ENCODE measurements around the gene UBE2E2.

UBE2E2 gene

DNA sequence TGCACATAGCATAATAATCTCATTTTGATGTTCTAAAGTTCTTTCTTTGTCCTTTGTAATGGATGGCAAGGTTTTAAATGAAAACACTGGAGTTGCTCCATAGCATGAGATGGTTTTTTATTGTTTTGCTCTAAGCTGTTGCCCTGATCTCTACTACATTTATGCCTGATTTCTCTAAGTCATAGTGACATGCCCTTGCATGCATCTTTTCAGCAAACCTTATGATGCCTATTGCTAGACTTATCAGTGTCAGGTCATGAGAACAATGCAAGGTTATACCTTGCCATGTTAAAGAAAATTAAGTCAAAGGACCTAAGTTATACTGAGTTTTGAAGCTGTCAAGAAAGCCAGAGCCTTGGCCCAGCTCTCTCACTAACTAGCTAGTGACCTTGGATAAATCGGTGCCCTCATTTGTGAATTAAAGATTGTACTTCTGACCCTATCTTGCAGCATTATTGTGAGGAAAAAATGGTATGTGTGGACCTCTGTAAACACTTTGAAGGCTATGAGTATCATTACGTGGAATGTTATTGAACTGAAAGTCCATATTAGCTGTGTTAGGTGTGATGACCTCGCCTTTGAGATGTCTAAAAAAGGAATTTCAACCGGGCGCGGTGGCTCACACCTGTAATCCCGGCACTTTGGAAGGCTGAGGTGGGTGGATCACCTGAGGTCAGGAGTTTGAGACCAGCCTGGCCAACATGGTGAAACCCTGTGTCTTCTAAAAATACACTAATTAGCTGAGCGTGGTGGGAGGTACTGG lies 346.2 kb downstream of the UBE2E2 start:
- DNase-seq (ENCODE audit: extremely low spot score, insufficient read length, low read depth) (no peak), FAIRE-seq (no peak)

- peak; percentile 17 for DNase-seq (ENCODE audit: extremely low spot score, insufficient read length, low read depth)
Observed at GRCh38 chr3:23550402-23550801, 347.3 kb downstream of the UBE2E2 start.

GRCh38 chr3:23552506-23552905 lies 349.4 kb downstream of the UBE2E2 start:
- peak; percentile 72 for FAIRE-seq
- no peak for DNase-seq (ENCODE audit: extremely low spot score, insufficient read length, low read depth)

More at GRCh38 chr3:23550402-23550801, 347.3 kb downstream of the UBE2E2 start:
- peak; percentile 87 for FAIRE-seq

- peak; percentile 33 for DNase-seq (ENCODE audit: extremely low spot score, insufficient read length, low read depth)
- peak; percentile 86 for FAIRE-seq
Observed at GRCh38 chr3:23553353-23553752, 350.2 kb downstream of the UBE2E2 start.

DNA sequence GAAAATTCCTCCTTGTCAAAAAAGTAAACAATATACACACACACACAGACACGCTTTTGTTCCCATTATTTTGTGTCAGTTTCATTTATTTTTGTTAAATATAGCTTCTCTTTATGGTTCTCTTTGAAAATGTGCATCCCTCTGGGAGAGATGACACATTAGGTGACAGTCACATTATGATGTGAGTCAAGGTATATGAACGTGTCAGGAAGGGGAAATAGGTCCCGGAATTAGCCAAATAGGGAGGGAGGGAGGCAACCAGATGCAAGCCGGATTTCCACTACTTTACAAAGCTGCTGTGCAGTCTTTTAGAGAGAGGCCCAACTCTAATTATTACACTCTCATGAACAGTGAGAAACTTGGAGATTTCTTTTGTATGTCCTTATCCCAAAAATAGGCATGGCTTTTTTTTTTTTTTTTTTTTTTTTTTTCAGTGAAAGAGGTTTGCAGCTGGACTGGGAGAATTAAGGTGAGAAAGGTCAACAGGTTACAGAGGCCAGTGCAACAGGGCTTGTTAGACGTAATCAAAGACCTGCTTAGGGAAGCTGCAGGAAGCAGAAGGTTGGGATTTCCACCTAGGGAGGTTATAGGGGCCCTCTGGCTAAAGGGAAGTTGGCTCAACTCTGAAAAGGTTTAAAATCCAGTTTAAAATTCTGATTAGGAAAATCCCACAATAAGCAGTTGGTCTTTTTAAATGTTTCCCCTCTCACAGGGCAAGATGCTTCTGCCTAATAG lies 362.1 kb downstream of the UBE2E2 start:
- FAIRE-seq (no peak), DNase-seq (ENCODE audit: extremely low spot score, insufficient read length, low read depth) (no peak)

DNA sequence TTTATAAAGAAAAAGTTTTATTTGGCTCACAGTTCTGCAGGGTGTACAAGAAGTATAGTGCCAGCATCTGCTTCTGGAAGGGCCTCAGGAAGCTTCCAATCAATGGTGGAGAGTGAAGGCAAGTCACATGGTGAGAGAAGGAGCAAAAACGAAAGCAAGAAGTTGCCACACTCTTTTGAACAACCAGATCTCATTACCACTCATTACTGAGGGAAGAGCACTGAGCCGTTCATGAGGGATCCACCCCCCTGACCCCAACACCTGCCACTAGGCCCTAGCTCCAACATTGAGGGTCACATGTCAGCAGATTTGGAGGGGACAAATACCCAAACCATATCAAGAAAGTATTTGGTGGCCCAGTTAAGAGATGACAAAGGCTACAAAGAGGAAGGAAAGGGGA lies 363.4 kb downstream of the UBE2E2 start:
- FAIRE-seq (peak; percentile 9), DNase-seq (ENCODE audit: extremely low spot score, insufficient read length, low read depth) (no peak)

GRCh38 chr3:23567917-23568316 lies 364.8 kb downstream of the UBE2E2 start:
- DNase-seq (ENCODE audit: extremely low spot score, insufficient read length, low read depth) (no peak), FAIRE-seq (no peak)

- FAIRE-seq: peak; percentile 50
Observed at GRCh38 chr3:23573827-23574226, 370.7 kb downstream of the UBE2E2 start.

GRCh38 chr3:23574822-23575315 lies 371.7 kb downstream of the UBE2E2 start:
- DNase-seq (ENCODE audit: extremely low spot score, insufficient read length, low read depth) (no peak), FAIRE-seq (no peak)

More at GRCh38 chr3:23573827-23574226, 370.7 kb downstream of the UBE2E2 start:
- DNase-seq (ENCODE audit: extremely low spot score, insufficient read length, low read depth): no peak

- no peak for FAIRE-seq
Observed at GRCh38 chr3:23575697-23576096, 372.6 kb downstream of the UBE2E2 start.

DNA sequence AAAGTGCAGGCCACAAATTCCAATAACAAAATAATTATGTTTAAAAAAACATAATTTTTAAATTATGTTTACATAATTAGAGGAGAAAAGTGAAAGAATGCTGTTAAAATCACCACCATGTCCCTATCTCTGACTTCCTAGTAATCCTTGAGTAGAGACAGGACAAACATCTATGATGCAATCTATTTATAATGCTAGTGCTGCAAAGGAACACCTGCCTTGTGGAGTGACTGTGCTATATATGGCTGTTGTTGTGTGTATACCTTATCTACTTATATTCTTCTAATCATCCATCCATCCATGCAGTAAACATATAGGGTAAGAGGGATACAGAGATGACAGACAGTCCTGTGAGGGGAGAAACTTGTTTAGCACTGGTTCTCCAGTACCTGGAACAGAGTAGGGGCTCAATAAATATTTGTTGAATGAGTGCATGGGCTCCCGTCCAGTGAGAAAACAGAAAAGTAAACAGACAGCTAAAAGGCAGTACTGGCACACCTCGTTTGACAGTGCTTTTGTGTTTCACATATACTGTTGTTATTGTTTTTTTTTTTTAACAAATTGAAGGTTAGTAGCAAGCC lies 373.3 kb downstream of the UBE2E2 start:
- DNase-seq (ENCODE audit: extremely low spot score, insufficient read length, low read depth) (no peak), FAIRE-seq (no peak)

More at GRCh38 chr3:23575697-23576096, 372.6 kb downstream of the UBE2E2 start:
- DNase-seq (ENCODE audit: extremely low spot score, insufficient read length, low read depth): no peak

- DNase-seq (ENCODE audit: extremely low spot score, insufficient read length, low read depth): no peak
- FAIRE-seq: no peak
Observed at GRCh38 chr3:23580096-23580713, 377.1 kb downstream of the UBE2E2 start.

- FAIRE-seq (peak; percentile 5), DNase-seq (ENCODE audit: extremely low spot score, insufficient read length, low read depth) (no peak)
Observed at GRCh38 chr3:23583980-23584740, 381.0 kb downstream of the UBE2E2 start.

GRCh38 chr3:23587513-23587912 lies 384.4 kb downstream of the UBE2E2 start:
- DNase-seq (ENCODE audit: extremely low spot score, insufficient read length, low read depth) (no peak), FAIRE-seq (no peak)

- FAIRE-seq: no peak
Observed at GRCh38 chr3:23588547-23588946, 385.4 kb downstream of the UBE2E2 start.

DNA sequence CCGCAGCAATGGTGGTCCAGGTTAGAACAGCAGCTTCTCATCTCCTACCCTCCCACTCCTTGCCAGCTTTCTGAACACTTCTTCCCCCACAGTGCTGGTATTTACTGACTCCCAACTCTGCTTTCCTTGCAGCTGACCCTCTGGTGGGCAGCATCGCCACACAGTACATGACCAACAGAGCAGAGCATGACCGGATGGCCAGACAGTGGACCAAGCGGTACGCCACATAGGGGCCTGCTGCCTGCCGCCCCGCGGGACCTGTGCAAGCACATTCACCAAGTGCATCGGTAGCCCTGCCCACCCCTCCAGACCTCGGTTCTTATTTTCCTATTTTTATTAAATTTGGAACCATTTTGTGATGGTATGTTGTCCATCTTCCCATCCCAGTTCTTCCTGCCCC lies 386.5 kb downstream of the UBE2E2 start:
- FAIRE-seq (no peak), DNase-seq (ENCODE audit: extremely low spot score, insufficient read length, low read depth) (no peak)

More at GRCh38 chr3:23588547-23588946, 385.4 kb downstream of the UBE2E2 start:
- DNase-seq (ENCODE audit: extremely low spot score, insufficient read length, low read depth): no peak

DNA sequence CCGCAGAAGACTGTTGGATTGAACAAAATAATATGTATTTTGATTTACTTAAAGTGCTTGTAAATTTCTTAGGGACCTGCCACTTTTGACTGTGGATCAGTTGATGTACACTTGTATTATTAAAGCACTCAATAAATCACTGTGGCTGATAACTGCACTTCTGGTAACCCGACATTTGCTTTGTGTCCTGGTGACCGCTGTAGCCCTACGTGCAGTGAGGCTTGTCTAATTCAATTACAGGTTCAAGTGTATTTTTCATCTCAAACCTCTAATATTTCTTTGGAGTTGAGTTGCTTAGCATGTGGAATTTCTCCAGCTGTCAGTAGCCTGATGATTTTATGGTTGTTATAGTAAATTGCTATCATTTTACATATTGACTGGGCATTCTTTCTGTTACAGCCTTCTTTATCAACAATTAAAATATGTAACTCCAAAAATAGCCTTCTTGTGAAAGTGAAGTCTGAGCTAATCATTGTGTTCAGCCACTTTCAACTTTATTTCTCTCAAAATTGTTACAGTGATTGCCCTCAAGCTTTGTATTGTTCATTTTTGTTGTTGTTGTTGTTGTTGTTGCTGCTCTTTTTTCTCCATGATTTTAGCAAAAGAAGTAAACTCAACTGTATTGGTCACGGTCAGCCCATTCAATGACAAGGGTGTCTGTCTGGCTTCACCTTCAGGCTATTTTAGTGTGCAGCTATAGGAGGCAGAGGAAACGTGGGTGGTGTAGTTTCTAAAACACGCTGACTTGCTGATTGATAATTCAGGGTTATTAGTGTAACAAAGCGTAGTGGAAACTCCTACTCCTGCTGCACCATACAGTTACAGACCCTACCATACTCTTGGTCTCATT lies 387.5 kb downstream of the UBE2E2 start:
- DNase-seq (ENCODE audit: extremely low spot score, insufficient read length, low read depth) (peak; percentile 30), FAIRE-seq (peak; percentile 95)

DNA sequence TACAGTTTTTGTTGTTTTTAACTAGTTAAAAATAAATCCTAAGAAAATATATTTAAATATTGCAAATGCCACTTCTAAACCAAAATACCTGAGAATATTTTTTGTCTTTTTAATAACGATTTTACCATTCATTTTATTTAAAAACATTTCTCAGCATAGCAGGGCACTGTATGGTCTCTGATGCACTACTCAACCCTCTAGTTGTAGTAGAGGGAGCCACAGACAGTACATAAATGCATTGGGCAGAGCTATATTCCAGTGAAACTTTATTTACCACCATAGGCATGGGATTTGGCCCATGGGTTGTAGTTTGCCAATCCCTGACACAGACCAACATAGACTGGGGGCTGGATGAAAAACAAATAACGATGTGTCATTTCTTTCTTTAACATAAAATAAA lies 388.2 kb downstream of the UBE2E2 start:
- FAIRE-seq: no peak

More for the DNA sequence above, 388.2 kb downstream of the UBE2E2 start:
- no peak for DNase-seq (ENCODE audit: extremely low spot score, insufficient read length, low read depth)

Measured in GM18507 (cell line).